Putamen (tissue), 1 donor: Measurements from ENCODE around the gene RAPGEF6.
A peak's percentile ranks its signal among the peaks of the same experiment; 100 is the strongest.
"Not testable (repeated sequence)": the region's sequence is repeated elsewhere in the genome, so short reads cannot be mapped to it uniquely, and the experiment has no call there.

Source experiments
- DNase-seq: peaks from one replicate; pipeline ENCODE4 v3.0.0-alpha.2; 2016; ENCODE audit warnings: low spot score

RAPGEF6 gene

GRCh38 chr5:131426011-131426410 lies 209.0 kb downstream of the RAPGEF6 start:
- peak; percentile 64 for DNase-seq

- DNase-seq = no peak
Observed at GRCh38 chr5:131423056-131423455, 212.0 kb downstream of the RAPGEF6 start.

- DNase-seq = no peak
Observed at GRCh38 chr5:131419877-131420276, 215.2 kb downstream of the RAPGEF6 start.

- DNase-seq = no peak
Observed at GRCh38 chr5:131418846-131419245, 216.2 kb downstream of the RAPGEF6 start.

GRCh38 chr5:131417240-131417869 lies 217.7 kb downstream of the RAPGEF6 start:
- DNase-seq = peak; percentile 73

GRCh38 chr5:131416729-131417128 lies 218.3 kb downstream of the RAPGEF6 start:
- no peak for DNase-seq

- DNase-seq = no peak
Observed at GRCh38 chr5:131413605-131414559, 221.1 kb downstream of the RAPGEF6 start.

- DNase-seq = no peak
Observed at GRCh38 chr5:131406975-131407638, 227.9 kb downstream of the RAPGEF6 start.

GRCh38 chr5:131406076-131406475 lies 229.0 kb downstream of the RAPGEF6 start:
- no peak for DNase-seq

GRCh38 chr5:131405674-131406073 lies 229.4 kb downstream of the RAPGEF6 start:
- DNase-seq = no peak

- DNase-seq = no peak
Observed at GRCh38 chr5:131400585-131400984, 234.4 kb downstream of the RAPGEF6 start.

GRCh38 chr5:131399007-131399406 lies 236.0 kb downstream of the RAPGEF6 start:
- DNase-seq = not testable (repeated sequence)

GRCh38 chr5:131396630-131397273 lies 238.3 kb downstream of the RAPGEF6 start:
- DNase-seq = no peak

- DNase-seq = no peak
Observed at GRCh38 chr5:131396015-131396414, 239.0 kb downstream of the RAPGEF6 start.

- no peak for DNase-seq
Observed at GRCh38 chr5:131394128-131394527, 240.9 kb downstream of the RAPGEF6 start.

GRCh38 chr5:131393498-131393968 lies 241.5 kb downstream of the RAPGEF6 start:
- DNase-seq = peak; percentile 53

GRCh38 chr5:131392466-131393095 lies 242.4 kb downstream of the RAPGEF6 start:
- DNase-seq = no peak

- DNase-seq = no peak
Observed at GRCh38 chr5:131389869-131390265, 245.2 kb downstream of the RAPGEF6 start.

- DNase-seq = no peak
Observed at GRCh38 chr5:131389096-131389868, 245.7 kb downstream of the RAPGEF6 start.

- DNase-seq = no peak
Observed at GRCh38 chr5:131387255-131387654, 247.8 kb downstream of the RAPGEF6 start.

GRCh38 chr5:131386779-131387178 lies 248.2 kb downstream of the RAPGEF6 start:
- no peak for DNase-seq
